Glutamatergic neuron (in vitro differentiated cells): ENCODE measurements around the gene LNP1. TPM values are rescaled to one million over a fixed set of nuclear protein-coding genes. Genes with fewer than 3 reads are reported as not detected.
"Not testable (repeated sequence)": the region's sequence is repeated elsewhere in the genome, so short reads cannot be mapped to it uniquely, and the experiment has no call there.

Experiments
- DNase-seq: peaks from one replicate; pipeline ENCODE4 v3.0.0; 2022
- H3K27ac Mint-ChIP-seq: one replicate; pipeline ENCODE4 v1.8.0; 2020; ENCODE audit warnings: mild to moderate bottlenecking, mixed read lengths, inconsistent platforms; ENCODE audit not compliant: unreplicated experiment
- H3K27me3 Mint-ChIP-seq: one replicate; pipeline ENCODE4 v1.8.0; 2020; ENCODE audit warnings: mild to moderate bottlenecking, moderate library complexity, mixed read lengths, inconsistent platforms; ENCODE audit not compliant: unreplicated experiment
- H3K36me3 Mint-ChIP-seq: one replicate; pipeline ENCODE4 v1.8.0; 2020; ENCODE audit warnings: mild to moderate bottlenecking, mixed read lengths, inconsistent platforms; ENCODE audit not compliant: unreplicated experiment
- H3K4me1 Mint-ChIP-seq: one replicate; pipeline ENCODE4 v1.8.0; 2020; ENCODE audit warnings: mild to moderate bottlenecking, low read depth, mixed read lengths, inconsistent platforms; ENCODE audit not compliant: unreplicated experiment
- H3K4me3 Mint-ChIP-seq: one replicate; pipeline ENCODE4 v1.8.0; 2020; ENCODE audit warnings: mild to moderate bottlenecking, mixed read lengths, inconsistent platforms; ENCODE audit not compliant: unreplicated experiment
- H3K9me3 Mint-ChIP-seq: one replicate; pipeline ENCODE4 v1.8.0; 2020; ENCODE audit warnings: mild to moderate bottlenecking, moderate library complexity, mixed read lengths, inconsistent platforms; ENCODE audit not compliant: unreplicated experiment
- total RNA-seq: library from RNA; stranded (reverse); fragmentation: NEBNext Ultra II Directional; extraction: Animal tissue kit (Norgen Biotek cat#: 25700); gene quantifications from one replicate; pipeline ENCODE4 v1.2.1, GENCODE V29; 2021; ENCODE audit not compliant: unreplicated experiment
- TF ChIP-seq, protein P1 (sequence below): fragments of 200-600 bp; sonication (generic); IDR thresholded peaks from one replicate; pipeline ENCODE4 v1.5.0; 2021; ENCODE audit not compliant: partially characterized antibody, unreplicated experiment

Gene LNP1
- total RNA-seq, 1 donor from 2014 or later: 2.0 TPM

DNA sequence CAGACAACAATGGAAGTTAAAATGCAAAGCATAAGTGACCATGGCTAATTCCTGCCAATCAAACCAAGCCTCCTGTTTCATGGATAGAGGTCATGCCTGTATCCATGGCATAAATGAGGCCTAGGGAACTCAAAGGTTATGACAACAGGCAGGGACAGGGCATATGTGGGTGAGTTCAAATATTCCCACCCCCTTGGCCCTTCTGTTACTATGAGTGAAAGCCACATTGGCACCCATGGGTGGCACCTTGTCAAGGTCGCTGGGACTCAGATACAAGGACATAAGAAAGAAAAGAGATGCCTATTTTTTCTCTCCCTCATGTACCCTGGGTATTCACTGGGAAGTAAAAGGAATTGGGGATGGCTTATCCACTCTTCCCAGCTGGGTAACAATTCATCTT, 65.8 kb downstream of the LNP1 start:
- Mint-ChIP-seq H3K4me1 (no peaks in the 10 kb centered on the region), H3K27me3 (no peaks in the 10 kb centered on the region), H3K36me3 (peaks cover 17% of the 10 kb centered on the region), H3K27ac (no peak overlapping the region), H3K9me3 (peaks cover 10% of the 10 kb centered on the region), H3K4me3 (no peak overlapping the region)
- no peak for DNase-seq
- TF ChIP-seq, protein P1, sequence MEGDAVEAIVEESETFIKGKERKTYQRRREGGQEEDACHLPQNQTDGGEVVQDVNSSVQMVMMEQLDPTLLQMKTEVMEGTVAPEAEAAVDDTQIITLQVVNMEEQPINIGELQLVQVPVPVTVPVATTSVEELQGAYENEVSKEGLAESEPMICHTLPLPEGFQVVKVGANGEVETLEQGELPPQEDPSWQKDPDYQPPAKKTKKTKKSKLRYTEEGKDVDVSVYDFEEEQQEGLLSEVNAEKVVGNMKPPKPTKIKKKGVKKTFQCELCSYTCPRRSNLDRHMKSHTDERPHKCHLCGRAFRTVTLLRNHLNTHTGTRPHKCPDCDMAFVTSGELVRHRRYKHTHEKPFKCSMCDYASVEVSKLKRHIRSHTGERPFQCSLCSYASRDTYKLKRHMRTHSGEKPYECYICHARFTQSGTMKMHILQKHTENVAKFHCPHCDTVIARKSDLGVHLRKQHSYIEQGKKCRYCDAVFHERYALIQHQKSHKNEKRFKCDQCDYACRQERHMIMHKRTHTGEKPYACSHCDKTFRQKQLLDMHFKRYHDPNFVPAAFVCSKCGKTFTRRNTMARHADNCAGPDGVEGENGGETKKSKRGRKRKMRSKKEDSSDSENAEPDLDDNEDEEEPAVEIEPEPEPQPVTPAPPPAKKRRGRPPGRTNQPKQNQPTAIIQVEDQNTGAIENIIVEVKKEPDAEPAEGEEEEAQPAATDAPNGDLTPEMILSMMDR: no peak

GRCh38 chr3:100468676-100469075, 67.3 kb downstream of the LNP1 start:
- no peak overlapping the region for H3K27ac Mint-ChIP-seq
- DNase-seq: no peak
- peaks cover 10% of the 10 kb centered on the region for H3K9me3 Mint-ChIP-seq
- TF ChIP-seq, protein P1: no peak
- H3K4me3 Mint-ChIP-seq: no peak overlapping the region
- H3K4me1 Mint-ChIP-seq: no peaks in the 10 kb centered on the region
- H3K27me3 Mint-ChIP-seq: no peaks in the 10 kb centered on the region
- peaks cover 17% of the 10 kb centered on the region for H3K36me3 Mint-ChIP-seq

DNA sequence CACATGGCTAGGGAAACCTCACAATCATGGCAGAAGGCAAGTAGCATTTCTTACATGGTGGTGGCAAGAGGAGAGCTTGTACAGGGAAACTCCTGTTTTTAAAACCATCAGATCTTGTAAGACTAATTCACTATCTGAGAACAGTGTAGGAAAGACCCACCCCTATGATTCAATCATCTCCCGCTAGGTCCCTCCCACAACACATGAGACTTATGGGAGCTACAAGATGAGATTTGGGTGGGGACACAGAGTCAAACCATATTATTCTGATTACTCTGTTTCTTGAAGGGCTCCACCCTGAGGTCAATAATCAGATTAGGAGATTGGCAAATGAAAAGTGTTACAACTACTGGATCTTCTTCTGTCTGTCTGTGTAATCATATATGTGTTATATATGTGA, 69.6 kb downstream of the LNP1 start:
- peaks cover 17% of the 10 kb centered on the region for H3K36me3 Mint-ChIP-seq
- peaks cover 10% of the 10 kb centered on the region for H3K9me3 Mint-ChIP-seq

GRCh38 chr3:100471444-100471843, 70.1 kb downstream of the LNP1 start:
- DNase-seq: no peak
- TF ChIP-seq, protein P1: no peak
- H3K27ac Mint-ChIP-seq: no peak overlapping the region
- no peaks in the 10 kb centered on the region for H3K27me3 Mint-ChIP-seq
- peaks cover 17% of the 10 kb centered on the region for H3K36me3 Mint-ChIP-seq
- H3K4me3 Mint-ChIP-seq: no peak overlapping the region
- H3K9me3 Mint-ChIP-seq: peaks cover 14% of the 10 kb centered on the region
- no peaks in the 10 kb centered on the region for H3K4me1 Mint-ChIP-seq

More for the DNA sequence above, 69.6 kb downstream of the LNP1 start:
- H3K27me3 Mint-ChIP-seq: no peaks in the 10 kb centered on the region
- no peak for DNase-seq
- TF ChIP-seq, protein P1: no peak
- no peak overlapping the region for H3K27ac Mint-ChIP-seq
- H3K4me1 Mint-ChIP-seq: no peaks in the 10 kb centered on the region
- no peak overlapping the region for H3K4me3 Mint-ChIP-seq

GRCh38 chr3:100477851-100478360, 76.6 kb downstream of the LNP1 start:
- not testable (repeated sequence) for H3K27me3 Mint-ChIP-seq, H3K27ac Mint-ChIP-seq, DNase-seq, H3K4me3 Mint-ChIP-seq, H3K36me3 Mint-ChIP-seq, H3K4me1 Mint-ChIP-seq, H3K9me3 Mint-ChIP-seq

- H3K4me3 Mint-ChIP-seq: not testable (repeated sequence)
These were observed 77.2 kb downstream of the LNP1 start for GRCh38 chr3:100478521-100478920.

More at GRCh38 chr3:100478521-100478920, 77.2 kb downstream of the LNP1 start:
- not testable (repeated sequence) for H3K36me3 Mint-ChIP-seq, H3K27me3 Mint-ChIP-seq, DNase-seq, H3K9me3 Mint-ChIP-seq, H3K27ac Mint-ChIP-seq, H3K4me1 Mint-ChIP-seq
